ENCODE results near the gene PTOV1.

The PTOV1 gene

DNA sequence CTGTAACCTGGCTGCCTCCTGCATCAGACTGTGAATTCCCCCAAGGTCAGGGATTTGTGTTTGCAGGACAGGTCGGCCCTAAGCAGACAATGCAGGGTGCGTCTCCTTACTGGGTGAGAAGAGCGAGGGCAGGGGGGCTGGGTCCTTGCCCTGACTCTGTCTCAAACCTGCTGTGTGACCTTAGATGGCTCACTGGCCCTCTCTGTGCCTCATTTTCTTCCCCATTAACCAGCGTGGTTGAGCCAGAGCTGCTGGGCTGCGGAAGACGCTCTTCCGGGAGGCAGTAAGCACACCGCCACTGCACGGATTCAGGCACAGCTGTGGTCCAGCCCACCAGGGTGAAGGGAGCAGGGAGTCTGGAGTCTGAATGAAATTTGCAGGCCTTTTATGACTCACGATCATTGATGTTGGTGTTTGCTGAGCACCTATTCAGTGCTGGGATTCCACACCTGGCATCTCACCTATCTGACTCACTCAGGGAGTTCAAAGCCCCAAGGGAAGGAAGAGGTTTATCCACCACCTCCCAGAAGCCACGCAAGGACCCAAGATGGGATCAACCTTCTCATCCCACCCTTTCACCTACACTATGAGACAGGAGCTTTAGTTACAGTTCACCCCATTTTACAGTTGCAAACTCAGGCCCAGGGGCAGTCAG is 23.7 kb downstream of the PTOV1 start:
- H3K27me3 ChIP-seq (ENCODE audit: insufficient read depth, poor library complexity, severe bottlenecking), result no peaks in the 10 kb centered on the region
- no peak for DNase-seq (ENCODE audit: low read depth in 1 of 2, low spot score in 1 of 2)
- TF ChIP-seq SPI1 (IDR thresholded peaks at IDR 0.05; ENCODE audit: borderline replicate concordance, low read depth) (no peak), GABPA (IDR thresholded peaks at IDR 0.05; ENCODE audit: low read depth) (no peak), POLR2AphosphoS5 (IDR thresholded peaks at IDR 0.05; ENCODE audit: low read depth) (no peak), CTCF (IDR thresholded peaks at IDR 0.05; ENCODE audit: insufficient read depth, low read length) (no peak), REST (IDR thresholded peaks at IDR 0.05; ENCODE audit: insufficient replicate concordance, low read depth) (no peak)
- H3K27ac ChIP-seq (replicated peaks), result no peak overlapping the region
- no peak overlapping the region for H3K4me3 ChIP-seq (replicated peaks; ENCODE audit: insufficient read depth, low read length)

- TF ChIP-seq GABPA (IDR thresholded peaks at IDR 0.05; ENCODE audit: low read depth) (no peak), POLR2AphosphoS5 (IDR thresholded peaks at IDR 0.05; ENCODE audit: low read depth) (no peak), SPI1 (IDR thresholded peaks at IDR 0.05; ENCODE audit: borderline replicate concordance, low read depth) (no peak), CTCF (IDR thresholded peaks at IDR 0.05; ENCODE audit: insufficient read depth, low read length) (no peak), REST (IDR thresholded peaks at IDR 0.05; ENCODE audit: insufficient replicate concordance, low read depth) (no peak)
- H3K27ac ChIP-seq (replicated peaks), result peak overlapping the region; percentile 95
- no peaks in the 10 kb centered on the region for H3K27me3 ChIP-seq (ENCODE audit: insufficient read depth, poor library complexity, severe bottlenecking)
- H3K4me3 ChIP-seq (replicated peaks; ENCODE audit: insufficient read depth, low read length), result peak overlapping the region; percentile 87
- DNase-seq (ENCODE audit: low read depth in 1 of 2, low spot score in 1 of 2), result no peak
Measured at GRCh38 chr19:49875177-49875576, 24.2 kb downstream of the PTOV1 start.

- peak overlapping the region; percentile 95 for H3K27ac ChIP-seq (replicated peaks)
- peak; percentile 55 to 59 for DNase-seq (ENCODE audit: low read depth in 1 of 2, low spot score in 1 of 2)
- TF ChIP-seq REST (IDR thresholded peaks at IDR 0.05; ENCODE audit: insufficient replicate concordance, low read depth) (no peak), SPI1 (IDR thresholded peaks at IDR 0.05; ENCODE audit: borderline replicate concordance, low read depth) (peak; percentile 65; the same call in 1 of the 2 replicates), CTCF (IDR thresholded peaks at IDR 0.05; ENCODE audit: insufficient read depth, low read length) (no peak), GABPA (IDR thresholded peaks at IDR 0.05; ENCODE audit: low read depth) (peak; percentile 88)
- no peaks in the 10 kb centered on the region for H3K27me3 ChIP-seq (ENCODE audit: insufficient read depth, poor library complexity, severe bottlenecking)
- peak overlapping the region; percentile 87 for H3K4me3 ChIP-seq (replicated peaks; ENCODE audit: insufficient read depth, low read length)
Measured at GRCh38 chr19:49875857-49876421, 25.0 kb downstream of the PTOV1 start.
